GM23338 (cell line): ENCODE results near the gene APOL4. TPM values are rescaled to one million over a fixed set of nuclear protein-coding genes. Genes with fewer than 3 reads are reported as not detected.

Experiments used
- ATAC-seq: fragments of 200-7000 bp; cut with Tn5 transposase; 3 replicates; pipeline ENCODE4 v1.9.1; 2020
- DNase-seq: peaks from one replicate; pipeline ENCODE4 v3.0.0-alpha.2; 2015; ENCODE audit warnings: low spot score
- H2AFZ ChIP-seq: fragments of 200-600 bp; sonication (generic); 2 replicates; pipeline ENCODE4 v1.8.0; 2016; ENCODE audit warnings: antibody characterized with exemption, mild to moderate bottlenecking, moderate library complexity
- H3F3A ChIP-seq: fragments of 200-600 bp; sonication (generic); replicated peaks from 2 replicates; pipeline ENCODE4 v1.8.0; 2017; ENCODE audit warnings: antibody characterized with exemption, mixed run types, low read depth
- H3K27ac ChIP-seq: fragments of 200-600 bp; sonication (generic); 2 replicates; pipeline ENCODE4 v1.6.1; 2016; ENCODE audit warnings: low read depth
- H3K27me3 ChIP-seq: fragments of 200-600 bp; sonication (generic); 2 replicates; pipeline ENCODE4 v1.8.0; 2016; ENCODE audit warnings: mild to moderate bottlenecking, mixed run types, moderate library complexity; ENCODE audit not compliant: insufficient read depth
- H3K36me3 ChIP-seq: fragments of 200-600 bp; sonication (generic); 2 replicates; pipeline ENCODE4 v1.8.0; 2016; ENCODE audit warnings: mild to moderate bottlenecking; ENCODE audit not compliant: insufficient read depth
- H3K4me1 ChIP-seq: fragments of 200-600 bp; sonication (generic); 2 replicates; pipeline ENCODE4 v1.8.0; 2016; ENCODE audit warnings: mild to moderate bottlenecking, moderate library complexity; ENCODE audit not compliant: insufficient read depth
- H3K4me2 ChIP-seq: fragments of 200-600 bp; sonication (generic); 2 replicates; pipeline ENCODE4 v1.7.1; 2017; ENCODE audit warnings: mixed run types
- H3K4me3 ChIP-seq: fragments of 200-600 bp; sonication (generic); 2 replicates; pipeline ENCODE4 v1.6.1; 2016; ENCODE audit warnings: mixed run types
- H3K79me2 ChIP-seq: fragments of 200-600 bp; sonication (generic); replicated peaks from 2 replicates; pipeline ENCODE4 v1.8.0; 2017; ENCODE audit warnings: mild to moderate bottlenecking; ENCODE audit not compliant: insufficient read depth
- H3K9me2 ChIP-seq: fragments of 200-600 bp; sonication (generic); 2 replicates; pipeline ENCODE4 v1.8.0; 2017; ENCODE audit not compliant: insufficient read depth
- H4K20me1 ChIP-seq: fragments of 200-600 bp; sonication (generic); replicated peaks from 2 replicates; pipeline ENCODE4 v1.8.0; 2017; ENCODE audit warnings: mild to moderate bottlenecking; ENCODE audit not compliant: insufficient read depth
- H3K27ac Mint-ChIP-seq: 2 replicates; pipeline ENCODE4 v1.8.0; 2020; ENCODE audit warnings: inconsistent platforms, mild to moderate bottlenecking, moderate library complexity, mixed read lengths
- H3K27me3 Mint-ChIP-seq: 3 replicates; pipeline ENCODE4 v1.8.0; 2022; ENCODE audit warnings: low read depth, mild to moderate bottlenecking, moderate library complexity, mixed read lengths, inconsistent platforms; ENCODE audit not compliant: insufficient read depth, poor library complexity
- H3K36me3 Mint-ChIP-seq: 3 replicates; pipeline ENCODE4 v1.8.0; 2021; ENCODE audit warnings: low read depth, mild to moderate bottlenecking, inconsistent platforms, moderate library complexity, mixed read lengths
- H3K4me1 Mint-ChIP-seq: 3 replicates; pipeline ENCODE4 v1.8.0; 2020; ENCODE audit warnings: mild to moderate bottlenecking, inconsistent platforms, mixed read lengths
- H3K4me3 Mint-ChIP-seq: 3 replicates; pipeline ENCODE4 v1.8.0; 2021; ENCODE audit warnings: moderate library complexity, mild to moderate bottlenecking, inconsistent platforms, mixed read lengths
- H3K9me3 Mint-ChIP-seq: 3 replicates; pipeline ENCODE4 v1.8.0; 2020; ENCODE audit warnings: moderate library complexity, mild to moderate bottlenecking, inconsistent platforms, mixed read lengths
- CREB1 ChIP-seq: fragments of 250-450 bp; sonication (Bioruptor Pico); IDR thresholded peaks from 2 replicates; pipeline ENCODE4 v1.5.0; 2020; ENCODE audit warnings: low read depth, mild to moderate bottlenecking, moderate library complexity
- EZH2 ChIP-seq: fragments of 200-600 bp; sonication (generic); IDR thresholded peaks from one replicate; pipeline ENCODE4 v1.8.0; 2017; ENCODE audit warnings: antibody characterized with exemption, mild to moderate bottlenecking, low read depth; ENCODE audit not compliant: unreplicated experiment
- EZH2phosphoT487 ChIP-seq: fragments of 200-600 bp; sonication (generic); IDR thresholded peaks from one replicate; pipeline ENCODE4 v1.8.1; 2018; ENCODE audit warnings: antibody characterized with exemption; ENCODE audit not compliant: unreplicated experiment
- JUNB ChIP-seq: IDR thresholded peaks from one replicate; pipeline ENCODE4 v1.6.1; 2016; ENCODE audit warnings: antibody characterized with exemption; ENCODE audit not compliant: unreplicated experiment
- NANOG ChIP-seq: IDR thresholded peaks from 2 replicates; pipeline ENCODE4 v1.6.1; 2016; ENCODE audit warnings: antibody characterized with exemption, borderline replicate concordance
- POLR2AphosphoS5 ChIP-seq: IDR thresholded peaks from 2 replicates; pipeline ENCODE4 v1.6.1; 2016; ENCODE audit warnings: antibody characterized with exemption, low read depth
- STAT1 ChIP-seq: IDR thresholded peaks from one replicate; pipeline ENCODE4 v1.6.1; 2016; ENCODE audit warnings: antibody characterized with exemption; ENCODE audit not compliant: unreplicated experiment
- ZNF114 ChIP-seq: fragments of 250-450 bp; sonication (Bioruptor Pico); IDR thresholded peaks from 2 replicates; pipeline ENCODE4 v1.5.0; 2020; ENCODE audit warnings: mild to moderate bottlenecking, moderate library complexity
- ZNF331 ChIP-seq: fragments of 250-450 bp; sonication (Bioruptor Pico); IDR thresholded peaks from 2 replicates; pipeline ENCODE4 v1.5.0; 2020; ENCODE audit warnings: low read depth, mild to moderate bottlenecking, moderate library complexity
- polyA plus RNA-seq: library from polyadenylated mRNA; unstranded; fragments of >200 nt; fragmentation: Nextera tagmentation; extraction: Ambion mirVana; gene quantifications from 2 replicates; pipeline ENCODE4 v1.2.1, GENCODE V29; 2016
- total RNA-seq: library from RNA; depleted of rRNA; stranded (reverse); fragments of >200 nt; shearing (Covaris generic); gene quantifications from 2 replicates; pipeline ENCODE4 v1.2.3, GENCODE V29; 2014
- TF ChIP-seq, protein P1 (sequence below): IDR thresholded peaks from 2 replicates; pipeline ENCODE4 v1.6.1; 2016; ENCODE audit warnings: antibody characterized with exemption
- TF ChIP-seq, protein P2 (sequence below), 2 experiments: fragments of 200-600 bp in 1 of 2; sonication (generic) in 1 of 2; conservative IDR thresholded peaks; 2 replicates each; pipeline versions ENCODE4 v1.5.1 to v1.6.1; 2016 to 2017; ENCODE audit warnings: antibody characterized with exemption in 2 of 2, low read depth in 2 of 2, mild to moderate bottlenecking in 2 of 2, moderate library complexity in 1 of 2
- TF ChIP-seq, protein P3 (sequence below): fragments of 250-450 bp; sonication (Bioruptor Pico); IDR thresholded peaks from 2 replicates; pipeline ENCODE4 v1.5.0; 2020; ENCODE audit warnings: mild to moderate bottlenecking, moderate library complexity
- TF ChIP-seq, protein P4 (sequence below): IDR thresholded peaks from one replicate; pipeline ENCODE4 v1.6.1; 2018; ENCODE audit warnings: antibody characterized with exemption; ENCODE audit not compliant: unreplicated experiment

The APOL4 gene
- total and polyA plus RNA-seq, 2 experiments from 2014 or later = not detected

DNA sequence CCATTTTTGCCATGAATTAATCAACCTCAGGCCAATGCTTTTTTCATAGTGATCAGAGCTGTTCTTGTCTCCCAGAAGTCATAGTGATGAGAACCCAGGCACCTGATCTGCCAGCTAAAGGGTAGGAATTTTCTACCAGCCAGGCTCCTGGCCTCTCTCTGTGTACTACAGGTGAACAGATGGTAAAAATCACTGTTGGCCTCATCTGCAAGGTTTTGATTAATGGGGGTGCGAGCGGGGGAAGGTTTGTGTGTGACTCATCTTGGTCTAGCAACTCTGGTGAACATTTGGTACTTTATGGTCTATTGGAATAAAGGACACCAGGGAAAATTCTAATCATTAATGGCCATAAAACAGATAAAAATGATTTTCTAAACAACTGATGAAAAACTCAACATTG is 14.4 kb upstream of the APOL4 start:
- H3K4me2 ChIP-seq = no peak overlapping the region
- H3K4me1 ChIP-seq = peaks cover 3% of the 10 kb centered on the region; the same call in 1 of the 2 replicates
- no peak overlapping the region for H2AFZ ChIP-seq
- H3K79me2 ChIP-seq = no peaks in the 10 kb centered on the region
- TF ChIP-seq, protein P1, sequence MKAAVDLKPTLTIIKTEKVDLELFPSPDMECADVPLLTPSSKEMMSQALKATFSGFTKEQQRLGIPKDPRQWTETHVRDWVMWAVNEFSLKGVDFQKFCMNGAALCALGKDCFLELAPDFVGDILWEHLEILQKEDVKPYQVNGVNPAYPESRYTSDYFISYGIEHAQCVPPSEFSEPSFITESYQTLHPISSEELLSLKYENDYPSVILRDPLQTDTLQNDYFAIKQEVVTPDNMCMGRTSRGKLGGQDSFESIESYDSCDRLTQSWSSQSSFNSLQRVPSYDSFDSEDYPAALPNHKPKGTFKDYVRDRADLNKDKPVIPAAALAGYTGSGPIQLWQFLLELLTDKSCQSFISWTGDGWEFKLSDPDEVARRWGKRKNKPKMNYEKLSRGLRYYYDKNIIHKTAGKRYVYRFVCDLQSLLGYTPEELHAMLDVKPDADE = no peak
- TF ChIP-seq, protein P2, sequence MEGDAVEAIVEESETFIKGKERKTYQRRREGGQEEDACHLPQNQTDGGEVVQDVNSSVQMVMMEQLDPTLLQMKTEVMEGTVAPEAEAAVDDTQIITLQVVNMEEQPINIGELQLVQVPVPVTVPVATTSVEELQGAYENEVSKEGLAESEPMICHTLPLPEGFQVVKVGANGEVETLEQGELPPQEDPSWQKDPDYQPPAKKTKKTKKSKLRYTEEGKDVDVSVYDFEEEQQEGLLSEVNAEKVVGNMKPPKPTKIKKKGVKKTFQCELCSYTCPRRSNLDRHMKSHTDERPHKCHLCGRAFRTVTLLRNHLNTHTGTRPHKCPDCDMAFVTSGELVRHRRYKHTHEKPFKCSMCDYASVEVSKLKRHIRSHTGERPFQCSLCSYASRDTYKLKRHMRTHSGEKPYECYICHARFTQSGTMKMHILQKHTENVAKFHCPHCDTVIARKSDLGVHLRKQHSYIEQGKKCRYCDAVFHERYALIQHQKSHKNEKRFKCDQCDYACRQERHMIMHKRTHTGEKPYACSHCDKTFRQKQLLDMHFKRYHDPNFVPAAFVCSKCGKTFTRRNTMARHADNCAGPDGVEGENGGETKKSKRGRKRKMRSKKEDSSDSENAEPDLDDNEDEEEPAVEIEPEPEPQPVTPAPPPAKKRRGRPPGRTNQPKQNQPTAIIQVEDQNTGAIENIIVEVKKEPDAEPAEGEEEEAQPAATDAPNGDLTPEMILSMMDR (conservative IDR thresholded peaks at IDR 0.05; ENCODE audit: low read depth in 2 of 2) = no peak
- TF ChIP-seq ZNF331 (CRISPR knock-in tag) (no peak), ZNF114 (CRISPR knock-in tag) (no peak), JUNB (no peak), EZH2 (no peak), EZH2phosphoT487 (no peak), NANOG (no peak), CREB1 (CRISPR knock-in tag) (no peak), STAT1 (no peak), POLR2AphosphoS5 (no peak)
- TF ChIP-seq, protein P3, sequence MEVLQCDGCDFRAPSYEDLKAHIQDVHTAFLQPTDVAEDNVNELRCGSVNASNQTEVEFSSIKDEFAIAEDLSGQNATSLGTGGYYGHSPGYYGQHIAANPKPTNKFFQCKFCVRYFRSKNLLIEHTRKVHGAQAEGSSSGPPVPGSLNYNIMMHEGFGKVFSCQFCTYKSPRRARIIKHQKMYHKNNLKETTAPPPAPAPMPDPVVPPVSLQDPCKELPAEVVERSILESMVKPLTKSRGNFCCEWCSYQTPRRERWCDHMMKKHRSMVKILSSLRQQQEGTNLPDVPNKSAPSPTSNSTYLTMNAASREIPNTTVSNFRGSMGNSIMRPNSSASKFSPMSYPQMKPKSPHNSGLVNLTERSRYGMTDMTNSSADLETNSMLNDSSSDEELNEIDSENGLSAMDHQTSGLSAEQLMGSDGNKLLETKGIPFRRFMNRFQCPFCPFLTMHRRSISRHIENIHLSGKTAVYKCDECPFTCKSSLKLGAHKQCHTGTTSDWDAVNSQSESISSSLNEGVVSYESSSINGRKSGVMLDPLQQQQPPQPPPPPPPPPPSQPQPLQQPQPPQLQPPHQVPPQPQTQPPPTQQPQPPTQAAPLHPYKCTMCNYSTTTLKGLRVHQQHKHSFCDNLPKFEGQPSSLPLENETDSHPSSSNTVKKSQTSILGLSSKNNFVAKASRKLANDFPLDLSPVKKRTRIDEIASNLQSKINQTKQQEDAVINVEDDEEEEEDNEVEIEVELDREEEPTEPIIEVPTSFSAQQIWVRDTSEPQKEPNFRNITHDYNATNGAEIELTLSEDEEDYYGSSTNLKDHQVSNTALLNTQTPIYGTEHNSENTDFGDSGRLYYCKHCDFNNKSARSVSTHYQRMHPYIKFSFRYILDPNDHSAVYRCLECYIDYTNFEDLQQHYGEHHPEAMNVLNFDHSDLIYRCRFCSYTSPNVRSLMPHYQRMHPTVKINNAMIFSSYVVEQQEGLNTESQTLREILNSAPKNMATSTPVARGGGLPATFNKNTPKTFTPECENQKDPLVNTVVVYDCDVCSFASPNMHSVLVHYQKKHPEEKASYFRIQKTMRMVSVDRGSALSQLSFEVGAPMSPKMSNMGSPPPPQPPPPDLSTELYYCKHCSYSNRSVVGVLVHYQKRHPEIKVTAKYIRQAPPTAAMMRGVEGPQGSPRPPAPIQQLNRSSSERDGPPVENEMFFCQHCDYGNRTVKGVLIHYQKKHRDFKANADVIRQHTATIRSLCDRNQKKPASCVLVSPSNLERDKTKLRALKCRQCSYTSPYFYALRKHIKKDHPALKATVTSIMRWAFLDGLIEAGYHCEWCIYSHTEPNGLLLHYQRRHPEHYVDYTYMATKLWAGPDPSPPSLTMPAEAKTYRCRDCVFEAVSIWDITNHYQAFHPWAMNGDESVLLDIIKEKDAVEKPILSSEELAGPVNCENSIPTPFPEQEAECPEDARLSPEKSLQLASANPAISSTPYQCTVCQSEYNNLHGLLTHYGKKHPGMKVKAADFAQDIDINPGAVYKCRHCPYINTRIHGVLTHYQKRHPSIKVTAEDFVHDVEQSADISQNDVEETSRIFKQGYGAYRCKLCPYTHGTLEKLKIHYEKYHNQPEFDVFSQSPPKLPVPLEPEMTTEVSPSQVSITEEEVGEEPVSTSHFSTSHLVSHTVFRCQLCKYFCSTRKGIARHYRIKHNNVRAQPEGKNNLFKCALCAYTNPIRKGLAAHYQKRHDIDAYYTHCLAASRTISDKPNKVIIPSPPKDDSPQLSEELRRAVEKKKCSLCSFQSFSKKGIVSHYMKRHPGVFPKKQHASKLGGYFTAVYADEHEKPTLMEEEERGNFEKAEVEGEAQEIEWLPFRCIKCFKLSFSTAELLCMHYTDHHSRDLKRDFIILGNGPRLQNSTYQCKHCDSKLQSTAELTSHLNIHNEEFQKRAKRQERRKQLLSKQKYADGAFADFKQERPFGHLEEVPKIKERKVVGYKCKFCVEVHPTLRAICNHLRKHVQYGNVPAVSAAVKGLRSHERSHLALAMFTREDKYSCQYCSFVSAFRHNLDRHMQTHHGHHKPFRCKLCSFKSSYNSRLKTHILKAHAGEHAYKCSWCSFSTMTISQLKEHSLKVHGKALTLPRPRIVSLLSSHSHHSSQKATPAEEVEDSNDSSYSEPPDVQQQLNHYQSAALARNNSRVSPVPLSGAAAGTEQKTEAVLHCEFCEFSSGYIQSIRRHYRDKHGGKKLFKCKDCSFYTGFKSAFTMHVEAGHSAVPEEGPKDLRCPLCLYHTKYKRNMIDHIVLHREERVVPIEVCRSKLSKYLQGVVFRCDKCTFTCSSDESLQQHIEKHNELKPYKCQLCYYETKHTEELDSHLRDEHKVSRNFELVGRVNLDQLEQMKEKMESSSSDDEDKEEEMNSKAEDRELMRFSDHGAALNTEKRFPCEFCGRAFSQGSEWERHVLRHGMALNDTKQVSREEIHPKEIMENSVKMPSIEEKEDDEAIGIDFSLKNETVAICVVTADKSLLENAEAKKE (CRISPR knock-in tag) = no peak
- TF ChIP-seq, protein P4, sequence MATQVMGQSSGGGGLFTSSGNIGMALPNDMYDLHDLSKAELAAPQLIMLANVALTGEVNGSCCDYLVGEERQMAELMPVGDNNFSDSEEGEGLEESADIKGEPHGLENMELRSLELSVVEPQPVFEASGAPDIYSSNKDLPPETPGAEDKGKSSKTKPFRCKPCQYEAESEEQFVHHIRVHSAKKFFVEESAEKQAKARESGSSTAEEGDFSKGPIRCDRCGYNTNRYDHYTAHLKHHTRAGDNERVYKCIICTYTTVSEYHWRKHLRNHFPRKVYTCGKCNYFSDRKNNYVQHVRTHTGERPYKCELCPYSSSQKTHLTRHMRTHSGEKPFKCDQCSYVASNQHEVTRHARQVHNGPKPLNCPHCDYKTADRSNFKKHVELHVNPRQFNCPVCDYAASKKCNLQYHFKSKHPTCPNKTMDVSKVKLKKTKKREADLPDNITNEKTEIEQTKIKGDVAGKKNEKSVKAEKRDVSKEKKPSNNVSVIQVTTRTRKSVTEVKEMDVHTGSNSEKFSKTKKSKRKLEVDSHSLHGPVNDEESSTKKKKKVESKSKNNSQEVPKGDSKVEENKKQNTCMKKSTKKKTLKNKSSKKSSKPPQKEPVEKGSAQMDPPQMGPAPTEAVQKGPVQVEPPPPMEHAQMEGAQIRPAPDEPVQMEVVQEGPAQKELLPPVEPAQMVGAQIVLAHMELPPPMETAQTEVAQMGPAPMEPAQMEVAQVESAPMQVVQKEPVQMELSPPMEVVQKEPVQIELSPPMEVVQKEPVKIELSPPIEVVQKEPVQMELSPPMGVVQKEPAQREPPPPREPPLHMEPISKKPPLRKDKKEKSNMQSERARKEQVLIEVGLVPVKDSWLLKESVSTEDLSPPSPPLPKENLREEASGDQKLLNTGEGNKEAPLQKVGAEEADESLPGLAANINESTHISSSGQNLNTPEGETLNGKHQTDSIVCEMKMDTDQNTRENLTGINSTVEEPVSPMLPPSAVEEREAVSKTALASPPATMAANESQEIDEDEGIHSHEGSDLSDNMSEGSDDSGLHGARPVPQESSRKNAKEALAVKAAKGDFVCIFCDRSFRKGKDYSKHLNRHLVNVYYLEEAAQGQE = no peak
- ATAC-seq (no peak), DNase-seq (no peak)
- H3K4me1 Mint-ChIP-seq = peaks cover 3% of the 10 kb centered on the region; the same call in 2 of the 3 replicates
- no peak overlapping the region for H3K27ac ChIP-seq
- no peaks in the 10 kb centered on the region for H3F3A ChIP-seq
- H3K9me3 Mint-ChIP-seq = no peaks in the 10 kb centered on the region
- H3K27me3 ChIP-seq = no peaks in the 10 kb centered on the region
- H3K4me3 Mint-ChIP-seq = no peak overlapping the region
- no peak overlapping the region for H3K27ac Mint-ChIP-seq
- H3K4me3 ChIP-seq = no peak overlapping the region
- H3K36me3 Mint-ChIP-seq = no peaks in the 10 kb centered on the region
- H3K27me3 Mint-ChIP-seq = peaks cover 6% of the 10 kb centered on the region
- no peaks in the 10 kb centered on the region for H3K9me2 ChIP-seq
- H4K20me1 ChIP-seq = no peaks in the 10 kb centered on the region
- H3K36me3 ChIP-seq = no peaks in the 10 kb centered on the region
